ENCODE data around the gene CCR2.
"Not testable (repeated sequence)": the region's sequence is repeated elsewhere in the genome, so short reads cannot be mapped to it uniquely, and the experiment has no call there.

Gene CCR2

DNA sequence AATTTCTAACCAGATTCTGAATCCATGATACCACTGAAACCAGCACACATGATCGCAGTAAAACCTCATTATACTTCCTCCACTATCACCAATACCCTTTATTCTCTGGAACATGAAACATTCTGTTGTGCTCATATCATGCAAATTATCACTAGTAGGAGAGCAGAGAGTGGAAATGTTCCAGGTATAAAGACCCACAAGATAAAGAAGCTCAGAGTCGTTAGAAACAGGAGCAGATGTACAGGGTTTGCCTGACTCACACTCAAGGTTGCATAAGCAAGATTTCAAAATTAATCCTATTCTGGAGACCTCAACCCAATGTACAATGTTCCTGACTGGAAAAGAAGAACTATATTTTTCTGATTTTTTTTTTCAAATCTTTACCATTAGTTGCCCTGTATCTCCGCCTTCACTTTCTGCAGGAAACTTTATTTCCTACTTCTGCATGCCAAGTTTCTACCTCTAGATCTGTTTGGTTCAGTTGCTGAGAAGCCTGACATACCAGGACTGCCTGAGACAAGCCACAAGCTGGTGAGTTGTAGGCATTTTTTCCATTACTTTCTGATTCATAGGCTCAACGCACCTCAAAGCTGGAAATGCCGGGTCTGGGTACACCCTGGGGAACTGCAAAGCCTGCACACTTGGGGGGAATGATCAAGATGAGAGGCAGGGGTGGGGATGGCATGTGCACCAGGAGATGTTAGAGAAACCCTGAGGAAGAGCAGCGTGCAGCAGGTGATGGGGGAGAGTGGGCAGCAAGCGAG is at the start of gene CCR2:
TSS of gene CCR2 (plus strand) at position 465 of the 764 bp plus-strand sequence. CDS start 3,417 bp downstream, outside the sequence.
- DNase-seq (ENCODE audit: low read depth) = no peak

DNA sequence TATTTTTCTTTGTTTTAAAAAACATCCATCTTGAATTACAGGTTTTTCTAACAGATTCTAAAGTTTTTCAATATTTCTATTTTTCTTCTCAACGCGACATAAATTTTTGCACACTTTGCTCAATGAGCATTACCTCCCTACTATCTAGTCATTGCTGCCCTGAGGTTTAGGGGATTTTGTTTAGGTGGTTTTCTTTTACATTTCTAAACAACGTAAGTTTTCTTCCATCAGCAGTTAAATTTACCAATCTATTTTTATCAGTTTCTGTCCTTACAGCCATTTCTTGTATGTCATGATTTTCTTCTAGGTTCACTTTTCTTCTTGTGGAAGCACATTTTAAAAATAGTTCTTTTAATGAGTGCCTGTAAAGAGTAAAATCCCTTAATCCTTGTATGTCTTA is 49.2 kb upstream of the CCR2 start:
- no peak for DNase-seq (ENCODE audit: low read depth)

DNA sequence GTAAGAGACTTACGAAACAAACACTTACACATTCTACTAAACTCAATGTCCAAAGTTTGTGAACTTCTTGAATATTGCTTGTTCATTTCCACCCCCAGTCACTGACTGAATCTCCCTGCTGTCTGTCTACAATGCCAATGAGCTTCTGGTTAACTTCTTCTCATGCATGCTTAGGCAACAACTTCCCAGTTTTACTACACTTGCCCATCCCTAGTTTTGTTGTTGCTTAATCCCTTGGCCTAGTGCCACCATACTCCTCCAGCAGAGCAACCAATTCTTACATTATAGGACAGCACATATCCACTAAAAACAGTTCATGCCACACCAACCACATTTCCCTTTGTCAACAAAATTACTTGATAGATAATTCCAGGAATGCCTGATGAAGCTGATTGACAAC is 40.9 kb upstream of the CCR2 start:
- no peak for DNase-seq (ENCODE audit: low read depth)

DNA sequence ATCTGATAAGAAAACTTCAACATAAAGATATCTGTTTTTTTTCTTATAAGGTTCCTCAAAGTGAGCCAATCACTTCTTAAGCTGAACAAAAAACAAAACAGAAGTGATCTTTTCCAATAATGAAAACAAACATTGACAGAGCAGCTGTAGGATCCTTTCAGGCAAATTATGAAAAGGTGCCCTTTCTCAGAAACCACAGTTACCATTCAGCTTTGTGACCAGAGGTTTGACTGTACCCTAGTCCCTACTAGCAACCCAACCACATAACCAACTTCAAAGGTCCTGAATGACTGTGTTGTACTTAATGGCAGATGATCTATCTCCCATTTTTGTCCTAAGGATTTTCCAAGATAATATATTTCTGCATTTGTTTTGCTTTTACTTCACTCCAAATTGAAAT is 39.4 kb upstream of the CCR2 start:
- DNase-seq (ENCODE audit: low read depth) = no peak

DNA sequence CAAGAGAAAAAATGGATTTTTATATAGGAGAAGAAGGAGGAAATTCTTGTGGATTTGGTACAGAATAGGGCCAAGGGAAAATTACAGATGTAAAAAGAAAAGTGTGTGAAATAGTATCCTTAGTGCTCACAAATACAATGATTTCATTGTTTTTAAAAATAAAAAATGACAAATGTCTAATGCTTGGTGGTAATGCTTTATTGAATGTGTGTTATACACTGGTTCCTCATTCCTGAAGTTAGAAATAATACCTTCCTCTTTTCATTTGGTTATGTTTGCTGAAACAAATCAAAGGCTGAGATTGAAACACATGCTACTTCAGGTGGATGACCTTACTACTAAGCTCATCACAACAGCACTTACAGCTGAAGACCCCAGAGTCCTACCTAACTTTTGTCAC is 37.7 kb upstream of the CCR2 start:
- DNase-seq (ENCODE audit: low read depth) = no peak

DNA sequence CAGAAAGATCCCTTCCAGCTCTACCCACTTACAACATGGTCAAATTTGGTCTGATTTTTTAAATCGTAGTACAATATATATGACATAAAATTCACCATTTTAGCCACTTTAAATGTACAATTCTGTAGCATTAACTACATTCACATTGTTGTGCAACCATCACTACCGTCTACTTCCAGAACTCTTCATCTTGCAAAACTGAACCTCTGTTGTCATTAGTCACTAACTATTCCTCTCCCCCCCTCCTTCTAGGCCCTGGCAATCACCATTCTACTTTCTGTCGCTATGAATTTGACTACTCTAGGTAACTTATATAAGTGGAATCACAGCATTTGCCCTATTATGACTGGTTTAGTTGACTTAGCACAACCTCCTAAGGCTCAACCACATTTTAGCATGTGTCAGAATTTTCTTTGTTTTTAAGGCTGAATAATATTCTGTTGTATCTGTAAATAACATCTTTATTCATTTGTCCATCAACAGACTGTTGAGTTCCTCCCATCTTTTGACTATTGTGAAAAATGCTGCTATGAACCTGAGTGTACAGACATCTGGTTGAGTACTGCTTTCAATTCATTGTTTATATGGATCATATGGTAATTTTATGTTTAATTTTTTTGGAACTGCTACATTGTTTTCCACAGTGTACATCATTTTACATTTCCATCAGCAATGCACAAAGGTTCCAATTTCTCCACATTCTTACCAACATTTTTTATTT is 35.5 kb upstream of the CCR2 start:
- DNase-seq (ENCODE audit: low read depth) = no peak

DNA sequence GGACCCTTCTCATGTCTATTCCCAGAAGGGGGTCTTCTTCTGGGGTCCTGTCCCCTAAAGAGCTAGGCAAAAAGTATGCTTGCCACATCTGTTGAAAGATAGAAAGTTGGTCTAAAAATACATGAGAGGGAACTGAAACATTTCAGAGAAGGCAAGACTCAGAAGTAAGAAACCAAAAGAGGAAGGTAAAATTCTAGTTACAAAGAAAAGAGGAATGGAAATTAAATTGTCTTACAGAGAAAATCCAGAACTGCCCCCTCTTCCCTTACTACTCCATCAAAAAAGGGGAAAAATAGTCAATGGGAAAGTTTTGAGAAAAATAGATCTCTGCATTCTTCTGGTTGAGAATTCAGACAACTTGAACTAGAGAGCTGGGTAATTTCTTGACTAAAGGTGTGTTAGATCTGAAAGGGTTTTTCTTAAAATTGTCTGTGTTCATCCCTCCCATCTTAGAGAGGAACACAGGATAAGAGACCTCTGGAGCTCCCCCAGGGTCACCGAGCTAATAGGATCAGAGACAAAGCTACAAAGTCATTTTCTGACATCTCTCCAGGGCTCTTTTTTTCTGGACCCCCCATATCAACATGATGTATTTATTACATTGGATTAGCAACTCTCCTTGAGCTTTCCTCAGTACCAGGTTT is 32.3 kb upstream of the CCR2 start:
- no peak for DNase-seq (ENCODE audit: low read depth)

DNA sequence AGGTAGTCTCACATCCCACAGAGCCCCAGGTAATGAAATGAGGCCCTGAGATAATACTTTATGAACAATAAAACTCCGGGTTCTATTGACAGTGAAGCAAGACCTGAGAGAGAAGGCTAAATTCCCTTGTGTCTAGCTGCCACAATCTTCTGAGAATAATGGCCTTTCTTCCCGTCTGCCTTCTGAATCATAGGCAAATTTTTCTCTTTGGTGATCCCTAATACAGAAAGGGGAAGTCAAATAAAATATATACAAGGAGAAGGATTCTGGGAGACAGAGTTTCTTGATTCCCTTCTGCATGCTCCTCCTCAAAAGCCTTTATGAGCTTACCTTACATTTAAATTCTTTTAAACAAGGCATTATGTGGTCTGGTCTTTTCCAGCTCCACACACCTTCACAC is 29.9 kb upstream of the CCR2 start:
- DNase-seq (ENCODE audit: low read depth) = no peak

DNA sequence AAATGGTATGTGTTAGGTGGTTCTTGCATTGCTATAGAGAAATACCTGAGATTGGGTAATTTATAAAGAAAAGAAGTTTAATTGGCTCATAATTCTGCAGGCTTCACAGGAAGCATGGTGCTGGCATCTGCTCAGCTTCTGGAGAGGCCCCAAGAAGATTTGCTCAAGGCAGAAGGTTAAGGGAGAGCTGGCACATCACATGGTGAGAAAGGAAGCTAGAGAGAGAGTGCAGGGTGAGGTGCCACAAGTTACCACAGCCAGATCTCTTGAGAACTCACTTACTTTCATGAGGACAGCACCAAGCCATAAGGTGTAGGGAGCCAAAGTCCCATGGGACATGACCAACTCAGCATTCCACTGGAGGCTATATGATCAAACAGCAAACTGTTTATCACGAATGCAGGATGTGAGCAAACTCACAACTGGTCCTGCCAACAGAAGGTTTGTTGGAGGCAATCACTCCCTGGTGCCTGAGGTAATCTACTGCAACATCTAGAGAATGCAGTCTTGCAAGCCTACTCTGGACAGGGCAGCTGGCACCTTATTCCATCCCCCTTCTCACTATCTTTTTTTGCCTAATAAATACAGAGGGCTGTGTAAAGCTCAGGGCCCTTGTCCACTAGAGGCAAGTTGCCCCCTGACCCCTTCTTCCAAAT is 28.1 kb upstream of the CCR2 start:
- no peak for DNase-seq (ENCODE audit: low read depth)

DNA sequence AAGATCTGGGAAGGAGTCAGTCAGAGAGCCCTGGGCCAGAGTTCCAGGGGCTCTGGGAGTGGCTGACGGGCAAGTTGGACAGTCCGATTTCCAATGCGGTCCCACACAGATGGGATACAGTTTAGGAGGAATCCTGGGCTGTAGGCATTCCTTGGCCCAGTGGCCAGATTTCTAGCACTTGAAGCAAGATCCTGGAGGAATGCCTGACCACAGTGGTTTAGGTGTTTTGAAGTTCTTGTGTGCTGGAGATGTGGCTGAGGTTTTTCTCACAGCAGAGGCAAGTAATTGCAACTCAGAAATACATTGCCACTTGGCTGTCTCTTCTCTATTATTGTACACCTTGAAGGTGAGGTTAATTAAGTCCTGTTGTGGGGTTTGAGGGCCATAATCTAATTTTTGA is 23.2 kb upstream of the CCR2 start:
- not testable (repeated sequence) for DNase-seq (ENCODE audit: low read depth)

DNA sequence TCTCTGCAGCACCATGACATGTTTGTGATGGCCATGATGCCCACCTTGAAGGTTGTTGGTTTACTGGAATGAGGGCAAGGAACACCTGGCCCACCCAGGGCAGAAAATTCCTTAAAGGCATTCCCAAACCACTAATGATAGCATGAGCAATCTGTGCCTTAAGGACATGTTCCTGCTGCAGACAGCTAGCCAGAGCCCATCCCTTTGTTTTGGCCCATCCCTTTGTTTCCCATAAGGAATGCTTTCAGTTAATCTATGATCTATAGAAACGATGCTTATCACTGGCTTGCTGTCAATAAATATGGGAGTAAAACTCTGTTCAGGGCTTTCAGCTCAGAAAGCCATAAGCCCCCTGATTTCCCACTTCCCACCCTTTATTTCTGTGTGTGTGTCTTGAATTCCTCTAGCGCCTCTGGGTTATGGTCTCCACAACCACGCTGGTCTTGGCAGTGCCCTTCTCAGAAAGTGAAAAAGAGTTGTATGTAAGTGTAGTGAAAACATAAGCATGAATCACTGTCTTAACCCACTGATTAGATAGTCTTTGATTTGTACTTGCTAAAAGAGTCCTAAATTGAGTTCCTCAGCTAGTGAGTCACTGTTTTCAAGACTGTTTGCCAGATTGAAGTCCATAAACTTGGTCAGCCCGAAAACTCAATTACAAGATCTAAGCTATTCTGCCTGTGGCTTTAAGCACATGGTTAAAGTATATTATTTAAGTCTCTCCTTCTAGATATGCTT is 19.0 kb upstream of the CCR2 start:
- DNase-seq (ENCODE audit: low read depth) = peak; percentile 6

DNA sequence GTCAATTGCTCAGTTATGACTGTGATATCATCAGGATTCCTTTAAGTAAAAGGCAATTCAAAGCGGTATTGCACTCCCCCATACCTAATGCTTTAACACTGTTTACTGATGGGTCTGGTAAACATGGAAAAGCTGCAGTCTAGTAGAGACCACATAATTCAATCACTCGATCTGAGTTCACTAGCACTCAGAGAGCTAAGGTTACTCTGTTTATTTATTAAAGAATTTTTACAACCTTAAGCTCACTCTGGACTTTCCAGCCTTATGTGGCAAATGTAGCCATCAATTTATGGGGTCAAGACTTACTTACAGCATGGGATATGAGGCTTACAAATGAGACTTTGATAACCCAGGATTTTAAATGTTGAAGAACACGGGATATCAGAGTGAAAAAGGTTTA is 18.4 kb upstream of the CCR2 start:
- no peak for DNase-seq (ENCODE audit: low read depth)

DNA sequence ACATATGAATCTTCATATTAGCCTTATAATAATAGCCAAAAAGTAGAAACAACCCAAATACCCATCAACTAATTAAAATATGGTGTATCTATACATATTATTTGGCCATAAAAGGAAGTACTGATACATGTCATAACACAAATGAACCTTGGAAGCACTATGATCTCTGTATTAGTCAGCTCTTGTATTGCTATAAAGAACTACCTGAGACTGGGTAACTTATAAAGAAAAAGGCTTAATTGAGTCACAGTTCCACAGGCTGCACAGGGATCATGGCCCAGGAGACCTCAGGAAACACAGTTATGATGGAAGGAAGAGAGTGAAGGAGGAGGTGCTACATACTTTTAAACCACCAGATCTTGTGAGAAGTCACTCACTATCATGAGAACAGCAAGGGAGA is 16.0 kb upstream of the CCR2 start:
- no peak for DNase-seq (ENCODE audit: low read depth)

DNA sequence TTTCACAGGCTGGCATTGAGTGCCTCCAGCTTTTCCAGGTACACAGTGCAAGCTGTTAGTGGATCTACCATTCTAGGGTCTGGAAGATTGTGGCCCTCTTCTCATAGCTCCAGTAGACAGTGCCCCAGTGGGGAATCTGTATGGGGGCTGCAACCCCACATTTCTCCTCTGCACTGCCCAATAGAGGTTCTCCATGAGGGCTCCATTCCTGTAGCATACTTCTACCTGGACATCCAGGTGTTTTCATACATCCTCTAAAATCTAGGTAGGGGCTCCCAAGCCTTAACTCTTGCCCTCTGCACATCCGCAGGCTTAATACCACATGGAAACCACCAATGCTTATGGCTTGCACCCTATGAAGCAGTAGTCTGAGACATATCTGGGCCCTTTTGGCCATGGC is 15.1 kb upstream of the CCR2 start:
- DNase-seq (ENCODE audit: low read depth) = no peak

DNA sequence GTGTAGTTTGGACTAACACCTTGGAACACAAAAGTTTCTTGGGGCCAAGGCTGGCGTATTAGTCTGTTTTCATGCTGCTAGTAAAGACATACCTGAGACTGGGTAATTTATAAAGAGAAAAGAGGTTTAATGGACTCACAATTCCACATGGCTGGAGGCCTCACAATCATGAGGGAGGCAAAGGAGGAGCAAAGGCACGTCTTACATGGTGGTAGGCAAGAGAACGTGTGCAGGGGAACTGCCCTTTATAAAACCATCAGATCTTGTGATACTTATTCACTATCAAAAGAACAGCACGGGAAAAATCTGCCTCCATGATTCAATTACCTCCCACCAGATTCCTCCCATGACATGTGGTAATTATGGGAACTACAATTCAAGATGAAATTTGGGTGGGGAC is 9.4 kb upstream of the CCR2 start:
- DNase-seq (ENCODE audit: low read depth) = no peak

DNA sequence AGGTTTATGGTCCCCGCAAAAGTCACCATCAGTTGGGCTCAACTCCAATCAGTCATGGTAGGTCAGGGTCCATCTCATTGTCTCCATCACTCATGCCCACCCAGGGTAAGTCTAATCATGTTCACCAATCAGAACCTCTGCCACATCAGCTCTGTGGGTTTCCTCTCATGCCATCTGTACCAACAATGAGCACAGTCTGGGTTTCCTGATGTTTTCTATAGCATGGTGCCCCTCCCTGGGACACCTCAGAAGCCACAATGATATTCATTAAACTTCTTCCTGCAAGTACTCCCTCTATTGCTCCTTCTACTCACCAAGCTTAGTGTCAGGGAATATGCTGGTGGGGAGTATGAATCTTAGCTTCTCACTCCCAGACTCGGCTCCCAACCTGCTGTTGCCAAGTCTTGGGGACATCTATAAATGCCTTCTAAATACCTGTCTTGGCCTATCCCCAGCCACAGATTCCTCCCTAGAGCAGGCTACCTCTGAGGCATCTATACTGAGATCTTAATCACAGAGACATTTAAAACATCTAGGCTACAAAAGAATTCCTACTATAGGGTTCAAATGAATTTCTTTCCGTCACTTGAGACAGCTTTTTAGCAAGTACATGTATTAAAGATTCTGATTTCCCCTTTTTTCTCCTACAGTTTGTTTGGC is 5.0 kb upstream of the CCR2 start:
- no peak for DNase-seq (ENCODE audit: low read depth)

DNA sequence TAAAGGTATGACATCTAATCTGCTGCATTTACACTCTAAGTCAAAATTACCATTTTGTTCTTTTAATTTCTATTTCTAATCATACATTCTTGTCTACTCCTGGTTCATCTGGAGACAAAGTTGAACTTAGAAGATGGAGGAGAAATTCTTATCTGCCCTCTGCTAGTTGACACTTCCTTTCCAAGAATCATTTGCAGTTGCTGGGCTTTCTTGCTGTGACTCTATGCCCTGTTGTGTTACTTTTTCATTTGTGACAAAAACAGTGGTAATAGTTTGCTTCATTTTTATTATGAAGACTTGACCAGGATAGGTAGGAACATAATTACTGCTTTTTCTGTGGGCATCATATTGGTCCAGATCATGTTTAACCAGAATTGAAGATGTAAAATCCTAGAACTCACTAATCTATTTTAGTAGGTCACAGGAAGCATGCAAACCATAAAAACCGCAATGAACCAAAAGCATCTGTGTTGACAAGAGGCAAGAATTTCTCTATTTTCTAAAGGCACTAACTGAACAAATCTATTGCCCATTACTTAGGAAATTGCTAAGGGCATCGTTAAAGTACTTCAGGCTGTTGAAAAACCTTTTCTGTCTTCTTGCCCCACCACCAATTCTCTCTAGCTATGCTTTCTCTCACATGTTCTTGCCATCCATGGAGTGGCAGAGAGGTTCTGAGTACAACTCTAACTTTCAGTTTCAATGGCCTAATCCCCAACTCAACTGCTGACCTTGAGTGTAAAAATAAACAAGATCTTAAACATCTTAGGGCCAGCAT is 4.2 kb upstream of the CCR2 start:
- DNase-seq (ENCODE audit: low read depth) = no peak

DNA sequence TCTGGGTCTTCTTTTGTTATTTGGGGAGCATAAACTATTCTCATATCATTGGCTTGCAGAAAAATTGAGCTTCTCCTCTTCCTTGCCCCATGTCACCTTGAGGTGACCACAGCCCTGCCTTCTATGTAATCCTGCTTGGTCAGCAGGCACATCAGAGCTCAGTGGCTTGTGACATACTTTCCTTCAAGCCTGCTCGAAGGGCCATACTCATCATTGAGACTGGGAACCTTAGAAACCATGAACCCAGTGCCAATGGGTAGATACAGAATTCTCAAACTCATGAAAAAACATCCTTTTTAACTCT is 3.7 kb upstream of the CCR2 start:
- DNase-seq (ENCODE audit: low read depth) = no peak

DNA sequence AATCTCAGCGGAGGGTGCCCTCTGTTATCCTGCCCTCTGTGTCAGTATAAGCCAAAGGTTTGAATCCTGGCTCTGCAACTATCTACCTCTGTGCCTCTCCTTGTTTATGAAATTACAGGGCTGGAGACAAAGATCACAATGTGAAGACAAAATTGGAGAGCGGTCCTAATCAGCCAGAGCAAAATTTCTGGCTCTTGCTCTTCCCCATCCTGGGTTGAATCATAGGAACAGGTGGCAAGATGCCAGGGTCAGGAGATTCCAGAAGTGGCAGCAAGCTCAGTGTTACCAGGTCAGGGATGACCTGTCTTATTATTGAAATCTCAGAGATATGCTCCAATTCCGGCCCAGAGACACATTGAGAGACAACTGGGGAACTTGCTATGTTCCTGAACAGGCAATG is 2.3 kb upstream of the CCR2 start:
- DNase-seq (ENCODE audit: low read depth) = no peak

DNA sequence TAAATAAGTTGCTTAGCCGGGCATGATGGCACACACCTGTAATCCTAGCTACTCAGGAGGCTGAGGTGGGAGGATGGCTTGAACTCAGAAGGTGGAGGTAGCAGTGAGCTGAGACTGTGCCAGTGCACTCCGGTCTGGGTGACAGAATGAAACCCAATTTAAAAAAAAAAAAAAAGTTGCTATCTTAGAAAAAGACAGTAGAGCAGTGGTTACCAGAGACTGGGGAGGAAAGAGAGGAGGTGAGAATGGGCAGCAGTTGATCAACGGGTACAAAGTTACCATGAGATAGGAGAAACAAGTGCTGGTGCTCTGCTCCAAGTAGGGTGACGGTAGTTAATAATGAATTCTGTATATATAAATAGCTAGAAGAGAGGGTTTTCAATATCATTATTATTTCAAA is 821 bp upstream of the CCR2 start:
- DNase-seq (ENCODE audit: low read depth) = no peak

DNA sequence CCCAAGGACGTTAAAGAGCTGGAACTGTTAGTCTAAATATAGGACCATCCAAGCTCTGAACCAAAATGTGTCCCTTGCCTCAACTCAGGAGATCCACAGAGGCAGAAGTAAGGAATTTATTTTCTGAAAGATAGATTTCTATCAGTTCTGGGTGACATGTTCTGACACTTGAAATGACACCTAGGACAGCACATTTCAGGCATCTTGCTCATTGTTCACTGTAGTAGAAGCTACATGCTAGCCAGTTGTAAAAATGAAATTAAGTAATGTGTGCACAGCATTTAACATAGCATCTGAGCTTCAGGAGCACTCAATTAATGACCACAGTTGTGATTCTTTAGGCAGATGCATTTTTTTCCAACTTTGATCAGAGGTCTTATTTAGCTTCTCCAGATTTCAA is 567 bp downstream of the CCR2 start:
- no peak for DNase-seq (ENCODE audit: low read depth)
